ENCODE measurements around the gene VPREB3. TPM values are rescaled to one million over a fixed set of nuclear protein-coding genes. Genes with fewer than 3 reads are reported as not detected.

Gene VPREB3
- total RNA-seq, 1 donor from 2014 or later, result not detected

DNA sequence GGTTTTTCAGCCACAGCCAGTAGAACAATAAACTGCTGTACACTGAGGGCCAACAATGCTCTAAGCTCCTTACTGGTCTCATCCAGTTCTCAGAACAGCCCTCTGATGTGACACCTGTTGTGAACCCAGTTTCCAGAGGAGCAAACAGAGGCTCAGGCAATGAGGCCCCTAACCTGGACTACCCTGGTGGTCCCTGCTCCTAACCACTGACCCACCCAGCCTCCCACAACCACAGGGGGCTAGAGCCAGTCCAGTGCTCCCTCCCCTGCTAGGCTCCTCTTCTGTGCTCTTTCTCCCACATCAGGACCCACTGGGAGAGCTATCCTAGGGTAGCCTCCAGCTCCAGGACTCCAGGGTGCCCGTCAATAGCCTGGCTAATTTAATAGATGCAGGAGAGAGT, 28.5 kb upstream of the VPREB3 start:
- Mint-ChIP-seq H3K4me3 (ENCODE audit: unreplicated experiment) (no peak overlapping the region), H3K27me3 (ENCODE audit: unreplicated experiment) (no peaks in the 10 kb centered on the region), H3K4me1 (ENCODE audit: unreplicated experiment) (peaks cover 40% of the 10 kb centered on the region), H3K9me3 (ENCODE audit: unreplicated experiment) (no peaks in the 10 kb centered on the region), H3K27ac (ENCODE audit: unreplicated experiment) (no peak overlapping the region), H3K36me3 (ENCODE audit: unreplicated experiment) (peaks cover 3% of the 10 kb centered on the region)
- no peak for DNase-seq (ENCODE audit: extremely low spot score, unreplicated experiment)
- TF ChIP-seq, protein P1, sequence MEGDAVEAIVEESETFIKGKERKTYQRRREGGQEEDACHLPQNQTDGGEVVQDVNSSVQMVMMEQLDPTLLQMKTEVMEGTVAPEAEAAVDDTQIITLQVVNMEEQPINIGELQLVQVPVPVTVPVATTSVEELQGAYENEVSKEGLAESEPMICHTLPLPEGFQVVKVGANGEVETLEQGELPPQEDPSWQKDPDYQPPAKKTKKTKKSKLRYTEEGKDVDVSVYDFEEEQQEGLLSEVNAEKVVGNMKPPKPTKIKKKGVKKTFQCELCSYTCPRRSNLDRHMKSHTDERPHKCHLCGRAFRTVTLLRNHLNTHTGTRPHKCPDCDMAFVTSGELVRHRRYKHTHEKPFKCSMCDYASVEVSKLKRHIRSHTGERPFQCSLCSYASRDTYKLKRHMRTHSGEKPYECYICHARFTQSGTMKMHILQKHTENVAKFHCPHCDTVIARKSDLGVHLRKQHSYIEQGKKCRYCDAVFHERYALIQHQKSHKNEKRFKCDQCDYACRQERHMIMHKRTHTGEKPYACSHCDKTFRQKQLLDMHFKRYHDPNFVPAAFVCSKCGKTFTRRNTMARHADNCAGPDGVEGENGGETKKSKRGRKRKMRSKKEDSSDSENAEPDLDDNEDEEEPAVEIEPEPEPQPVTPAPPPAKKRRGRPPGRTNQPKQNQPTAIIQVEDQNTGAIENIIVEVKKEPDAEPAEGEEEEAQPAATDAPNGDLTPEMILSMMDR (IDR thresholded peaks at IDR 0.05), result no peak

DNA sequence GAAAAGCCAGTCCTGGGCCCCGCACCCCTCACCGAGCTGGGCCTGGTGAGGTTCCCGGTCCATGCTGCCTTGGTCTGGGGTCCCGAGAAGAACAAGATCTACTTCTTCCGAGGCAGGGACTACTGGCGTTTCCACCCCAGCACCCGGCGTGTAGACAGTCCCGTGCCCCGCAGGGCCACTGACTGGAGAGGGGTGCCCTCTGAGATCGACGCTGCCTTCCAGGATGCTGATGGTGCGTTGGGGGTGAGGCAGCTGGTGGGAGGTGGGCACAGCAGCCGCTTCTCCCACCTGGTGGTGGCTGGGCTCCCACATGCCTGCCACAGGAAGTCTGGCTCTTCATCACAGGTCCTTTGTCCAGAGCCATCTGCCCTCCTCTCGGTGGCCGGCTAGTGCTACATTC, 28.0 kb upstream of the VPREB3 start:
- Mint-ChIP-seq H3K27me3 (ENCODE audit: unreplicated experiment) (no peaks in the 10 kb centered on the region), H3K4me1 (ENCODE audit: unreplicated experiment) (peaks cover 41% of the 10 kb centered on the region), H3K4me3 (ENCODE audit: unreplicated experiment) (no peak overlapping the region), H3K9me3 (ENCODE audit: unreplicated experiment) (no peaks in the 10 kb centered on the region), H3K36me3 (ENCODE audit: unreplicated experiment) (peaks cover 3% of the 10 kb centered on the region), H3K27ac (ENCODE audit: unreplicated experiment) (peak overlapping the region; percentile 78)
- no peak for DNase-seq (ENCODE audit: extremely low spot score, unreplicated experiment)
- TF ChIP-seq, protein P1 (IDR thresholded peaks at IDR 0.05), result no peak

DNA sequence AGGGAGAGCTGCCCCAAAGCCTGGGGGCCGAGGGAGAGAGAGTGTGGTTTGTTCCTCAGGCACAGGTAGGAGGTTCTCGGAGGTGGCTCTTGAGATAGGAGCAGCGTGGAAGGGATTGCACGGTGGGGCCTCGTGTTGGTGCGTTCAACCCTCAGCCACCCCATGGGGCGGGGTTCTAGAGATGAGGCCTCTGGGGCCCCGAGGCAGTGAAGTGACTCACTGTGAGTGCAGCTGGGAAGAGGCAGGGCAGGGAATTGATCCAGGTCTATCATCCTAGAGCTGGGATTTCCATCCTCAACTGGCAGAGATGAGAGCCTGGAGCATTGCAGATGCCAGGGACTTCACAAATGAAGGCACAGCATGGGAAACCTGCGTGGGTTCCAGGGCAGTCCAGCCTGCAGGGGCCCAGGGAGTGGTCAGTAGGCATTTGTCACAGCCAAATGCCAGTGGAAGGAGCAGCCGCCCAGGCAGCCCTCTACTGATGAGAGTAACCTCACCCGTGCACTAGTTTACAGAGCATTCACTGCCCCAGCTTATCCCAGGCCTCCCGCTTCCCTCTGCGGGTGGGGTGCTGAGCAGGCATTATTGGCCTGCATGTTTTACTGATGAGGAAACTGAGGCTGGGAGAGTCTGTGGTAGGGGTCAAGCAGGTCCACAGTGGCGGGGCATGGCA, 27.4 kb upstream of the VPREB3 start:
- Mint-ChIP-seq H3K4me1 (ENCODE audit: unreplicated experiment) (peaks cover 40% of the 10 kb centered on the region), H3K9me3 (ENCODE audit: unreplicated experiment) (no peaks in the 10 kb centered on the region), H3K27ac (ENCODE audit: unreplicated experiment) (peak overlapping the region; percentile 78), H3K27me3 (ENCODE audit: unreplicated experiment) (no peaks in the 10 kb centered on the region), H3K4me3 (ENCODE audit: unreplicated experiment) (no peak overlapping the region), H3K36me3 (ENCODE audit: unreplicated experiment) (peaks cover 3% of the 10 kb centered on the region)
- no peak for DNase-seq (ENCODE audit: extremely low spot score, unreplicated experiment)
- TF ChIP-seq, protein P1 (IDR thresholded peaks at IDR 0.05), result no peak

DNA sequence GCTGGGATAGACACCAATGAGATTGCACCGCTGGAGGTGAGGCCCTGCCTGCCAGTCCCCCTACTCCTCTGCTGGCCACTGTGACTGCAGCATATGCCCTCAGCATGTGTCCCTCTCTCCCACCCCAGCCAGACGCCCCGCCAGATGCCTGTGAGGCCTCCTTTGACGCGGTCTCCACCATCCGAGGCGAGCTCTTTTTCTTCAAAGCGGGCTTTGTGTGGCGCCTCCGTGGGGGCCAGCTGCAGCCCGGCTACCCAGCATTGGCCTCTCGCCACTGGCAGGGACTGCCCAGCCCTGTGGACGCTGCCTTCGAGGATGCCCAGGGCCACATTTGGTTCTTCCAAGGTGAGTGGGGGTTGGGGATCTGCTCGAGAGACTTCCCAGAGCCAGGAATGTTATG, 26.8 kb upstream of the VPREB3 start:
- no peaks in the 10 kb centered on the region for H3K27me3 Mint-ChIP-seq (ENCODE audit: unreplicated experiment)
- no peak overlapping the region for H3K4me3 Mint-ChIP-seq (ENCODE audit: unreplicated experiment)
- H3K9me3 Mint-ChIP-seq (ENCODE audit: unreplicated experiment), result no peaks in the 10 kb centered on the region
- DNase-seq (ENCODE audit: extremely low spot score, unreplicated experiment), result no peak
- TF ChIP-seq, protein P1 (IDR thresholded peaks at IDR 0.05), result no peak
- H3K36me3 Mint-ChIP-seq (ENCODE audit: unreplicated experiment), result peaks cover 3% of the 10 kb centered on the region
- peak overlapping the region; percentile 78 for H3K27ac Mint-ChIP-seq (ENCODE audit: unreplicated experiment)
- peaks cover 39% of the 10 kb centered on the region for H3K4me1 Mint-ChIP-seq (ENCODE audit: unreplicated experiment)

DNA sequence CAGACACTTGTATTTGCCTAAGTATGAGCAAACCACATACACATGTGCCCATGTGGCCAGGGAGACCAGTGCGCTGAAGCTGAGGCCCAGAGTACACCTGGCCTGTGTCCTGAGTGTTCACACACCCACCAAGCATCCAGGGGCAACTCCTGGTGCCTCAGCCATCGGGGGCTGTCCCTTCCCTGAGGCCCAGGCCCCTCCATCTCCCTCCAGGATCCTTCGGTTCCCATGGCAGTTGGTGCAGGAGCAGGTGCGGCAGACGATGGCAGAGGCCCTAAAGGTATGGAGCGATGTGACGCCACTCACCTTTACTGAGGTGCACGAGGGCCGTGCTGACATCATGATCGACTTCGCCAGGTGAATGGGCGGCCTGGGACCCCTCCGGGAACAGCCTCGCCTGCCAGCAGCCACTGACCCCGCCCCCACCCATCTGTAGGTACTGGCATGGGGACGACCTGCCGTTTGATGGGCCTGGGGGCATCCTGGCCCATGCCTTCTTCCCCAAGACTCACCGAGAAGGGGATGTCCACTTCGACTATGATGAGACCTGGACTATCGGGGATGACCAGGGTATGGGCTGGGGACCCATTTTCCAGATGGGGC, 26.0 kb upstream of the VPREB3 start:
- H3K36me3 Mint-ChIP-seq (ENCODE audit: unreplicated experiment), result peaks cover 3% of the 10 kb centered on the region
- TF ChIP-seq, protein P1 (IDR thresholded peaks at IDR 0.05), result no peak
- DNase-seq (ENCODE audit: extremely low spot score, unreplicated experiment), result no peak
- peaks cover 47% of the 10 kb centered on the region for H3K4me1 Mint-ChIP-seq (ENCODE audit: unreplicated experiment)
- no peaks in the 10 kb centered on the region for H3K9me3 Mint-ChIP-seq (ENCODE audit: unreplicated experiment)
- no peaks in the 10 kb centered on the region for H3K27me3 Mint-ChIP-seq (ENCODE audit: unreplicated experiment)
- no peak overlapping the region for H3K27ac Mint-ChIP-seq (ENCODE audit: unreplicated experiment)
- H3K4me3 Mint-ChIP-seq (ENCODE audit: unreplicated experiment), result no peak overlapping the region
